NCI-H2171 (cell line): ENCODE data around the gene FAM180A.
"Not testable (repeated sequence)": the region's sequence is repeated elsewhere in the genome, so short reads cannot be mapped to it uniquely, and the experiment has no call there.

Experiments used
- DNase-seq: peaks from one replicate; lab custom pipeline; 2025; lab: John Stamatoyannopoulos, UW

The FAM180A gene

DNA sequence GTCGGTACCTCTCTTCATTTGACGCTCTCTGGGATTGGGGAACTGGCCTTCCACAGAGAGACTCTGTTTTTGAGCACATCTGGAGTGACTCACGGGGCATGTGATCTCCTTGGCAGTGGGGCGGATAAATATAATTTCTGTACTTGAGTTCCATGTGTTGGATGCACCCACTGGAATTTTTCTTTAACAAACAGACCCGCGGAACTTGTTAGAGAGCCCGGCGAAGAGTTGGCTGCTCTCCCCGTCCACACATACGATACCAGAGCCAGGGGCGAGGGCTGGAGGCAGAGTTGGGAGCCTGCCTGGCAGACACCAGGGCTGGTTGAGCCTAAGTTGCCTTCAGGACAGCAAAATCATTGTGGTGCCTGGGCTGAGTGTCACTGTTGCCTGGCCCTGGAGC is at the start of gene FAM180A:
Gene FAM180A, minus strand, starts transcription at position 44 of the 400 bp plus-strand sequence. CDS start 233 bp downstream, outside the sequence.
- no peak for DNase-seq

DNA sequence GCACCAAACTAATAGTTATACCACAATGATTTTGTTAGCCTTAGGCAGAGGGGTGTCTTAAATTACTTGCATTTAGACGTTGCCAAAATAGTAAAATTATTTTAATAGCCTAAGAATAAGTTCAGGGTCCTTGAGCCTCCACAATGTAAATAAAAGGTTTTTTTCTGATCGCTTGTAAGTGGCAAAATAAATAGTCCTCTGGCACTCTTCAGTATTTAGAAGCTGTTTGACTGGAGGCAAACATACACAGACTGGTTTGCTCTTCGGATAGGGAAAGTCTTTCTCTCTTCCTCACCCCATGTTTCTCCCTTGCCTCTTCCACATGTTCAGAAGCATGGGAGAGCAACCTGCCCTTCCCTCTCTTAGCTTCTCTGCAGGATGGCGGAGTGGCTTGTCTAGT is 49.5 kb upstream of the FAM180A start:
- DNase-seq, result no peak

DNA sequence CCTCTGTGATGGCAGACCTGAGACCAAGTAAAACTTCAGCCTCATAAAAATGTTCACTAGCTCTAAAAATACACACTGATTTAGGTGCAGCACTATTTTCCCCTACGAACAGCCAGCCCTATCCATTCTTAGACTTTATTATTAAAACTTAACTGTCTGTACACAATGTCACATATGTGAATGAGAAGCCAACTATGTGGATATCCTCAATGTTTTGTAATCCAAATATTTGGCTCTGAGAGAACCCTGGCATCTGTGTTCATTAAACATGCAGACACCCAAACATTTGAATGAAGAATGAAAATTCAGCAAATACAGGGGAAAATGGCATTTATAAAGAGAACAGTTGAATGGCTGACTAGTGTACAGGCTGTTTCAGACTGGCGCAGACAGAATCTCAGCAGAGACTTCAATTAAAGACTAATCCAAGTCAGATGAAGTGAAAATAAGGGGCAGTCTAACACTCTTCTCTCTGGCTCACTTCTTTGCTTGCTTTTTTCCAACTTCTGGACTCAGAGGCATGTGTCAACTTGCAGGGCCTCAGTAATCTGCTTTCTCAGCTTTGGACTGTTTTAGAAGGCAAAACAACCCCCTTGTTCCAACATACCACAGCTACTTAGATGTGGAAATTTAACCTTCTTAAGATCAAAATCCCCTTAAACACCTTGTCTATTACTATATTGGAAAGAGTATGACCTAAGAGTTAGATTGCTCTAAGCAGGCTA is 47.4 kb upstream of the FAM180A start:
- DNase-seq, result no peak

DNA sequence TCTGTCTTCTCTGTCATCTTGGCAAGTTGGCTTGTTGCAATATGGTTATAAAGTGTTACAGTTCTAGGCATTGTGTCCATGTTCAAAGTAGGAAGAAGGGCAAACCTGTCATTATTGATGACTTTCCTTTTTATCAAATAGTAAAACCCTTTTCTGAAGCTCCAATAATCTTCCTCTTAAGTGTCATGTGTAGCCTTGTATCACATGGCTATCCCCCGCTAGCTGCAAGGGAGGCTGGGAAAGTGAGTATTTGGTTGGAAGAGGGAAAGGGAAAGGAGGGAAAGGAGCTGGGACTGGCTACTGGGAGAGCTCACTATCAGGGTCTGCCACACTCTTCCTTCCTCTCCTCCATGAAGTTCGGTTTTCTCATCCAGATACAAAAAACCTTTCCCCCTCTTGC is 45.2 kb upstream of the FAM180A start:
- DNase-seq, result no peak

DNA sequence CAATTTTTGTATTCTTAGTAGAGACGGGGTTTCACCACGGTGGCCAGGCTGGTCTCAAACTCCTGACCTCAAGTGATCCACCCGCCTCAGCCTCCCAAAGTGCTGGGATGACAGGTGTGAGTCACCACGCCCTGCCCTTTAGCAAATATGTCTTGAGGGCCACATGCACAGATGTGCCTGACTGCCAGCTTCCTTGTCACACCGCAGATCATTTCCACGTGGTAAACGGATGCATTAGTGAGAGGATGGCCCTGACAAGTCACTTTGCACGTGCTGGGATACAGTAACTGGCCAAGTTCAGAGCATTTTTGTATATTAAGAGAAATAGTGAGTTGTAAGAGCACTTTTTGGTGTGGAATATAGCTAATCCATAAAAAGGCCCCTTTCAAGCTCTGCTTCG is 44.3 kb upstream of the FAM180A start:
- DNase-seq, result no peak

DNA sequence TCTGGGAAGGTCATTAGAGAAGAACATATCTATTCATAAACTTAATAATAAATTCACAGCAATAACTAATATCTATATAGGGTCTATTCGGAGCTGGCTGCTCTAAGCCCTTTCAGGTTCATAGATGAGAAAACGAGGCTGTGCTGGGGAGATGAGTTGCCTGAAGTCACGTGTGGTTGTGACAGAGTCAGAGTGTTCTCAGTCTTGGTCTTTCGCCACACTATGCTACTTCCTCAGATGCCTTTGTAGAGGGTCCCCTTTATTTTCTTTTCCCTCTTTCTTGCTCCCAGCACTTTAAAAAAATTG is 43.7 kb upstream of the FAM180A start:
- DNase-seq, result no peak

DNA sequence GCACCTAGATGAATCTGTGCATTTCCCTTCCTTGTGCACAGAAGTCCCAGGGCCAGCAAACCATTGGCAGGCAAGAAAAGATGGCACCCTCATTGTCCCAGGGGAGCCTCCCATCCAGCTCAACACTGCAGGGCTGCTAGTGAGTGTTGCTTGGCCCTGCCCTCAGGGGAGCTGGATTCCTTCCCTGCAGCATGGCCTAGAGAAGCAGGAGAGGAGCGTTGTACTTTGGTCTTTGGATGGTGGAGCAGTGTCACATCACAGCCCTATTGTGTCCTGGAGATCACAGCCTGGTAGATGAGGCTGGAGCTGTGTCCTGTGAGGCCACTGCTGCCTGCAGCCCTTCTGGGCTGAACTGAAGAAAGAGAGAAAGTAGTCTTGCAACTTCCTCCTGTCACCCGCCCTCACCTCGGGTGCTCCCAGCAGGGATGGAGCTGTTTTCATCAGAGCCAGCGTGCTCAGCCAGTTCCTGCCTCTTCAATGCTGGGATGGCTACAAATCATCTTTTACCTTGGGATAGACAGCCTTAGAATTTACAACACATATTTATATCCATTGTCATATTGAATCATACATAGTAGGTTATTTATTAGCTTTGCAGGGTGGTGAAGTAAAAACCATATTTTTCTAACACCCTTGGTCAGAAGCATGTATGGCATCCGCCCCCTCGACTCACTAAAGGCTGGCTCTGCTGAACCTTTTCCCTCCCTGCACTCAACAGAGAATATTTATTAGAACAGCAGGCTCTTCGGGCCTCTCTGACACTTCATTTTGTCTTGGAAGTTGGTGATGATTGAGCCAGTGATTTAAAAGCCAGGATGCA is 43.1 kb upstream of the FAM180A start:
- no peak for DNase-seq

DNA sequence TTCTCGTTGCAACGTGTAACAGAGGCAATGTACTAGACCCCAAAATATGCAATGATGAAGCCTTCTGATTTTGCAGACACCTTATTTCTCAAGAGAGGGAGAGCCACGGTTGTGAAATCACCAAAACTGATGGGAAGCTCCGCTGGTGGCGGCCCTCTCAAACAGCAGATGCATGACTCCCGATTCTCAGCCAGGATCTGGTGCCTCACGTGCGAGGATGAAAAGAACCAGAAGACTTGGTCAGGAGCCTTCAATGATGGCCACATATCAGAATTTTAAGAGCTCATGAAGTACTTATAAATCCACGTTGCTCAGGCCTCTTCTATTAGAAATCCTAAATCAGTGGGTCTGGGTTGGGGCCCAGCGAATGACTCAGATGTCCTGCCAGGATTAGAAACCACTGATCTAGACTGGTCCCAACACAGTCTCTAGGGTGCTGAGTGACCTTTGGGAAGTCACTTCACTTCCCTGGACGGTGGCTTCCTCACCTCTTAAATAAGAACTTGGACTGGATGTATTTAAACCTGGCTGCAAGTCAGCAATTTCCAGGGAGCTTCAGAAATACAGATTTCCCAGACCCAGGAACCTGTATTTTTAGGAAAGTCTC is 41.9 kb upstream of the FAM180A start:
- no peak for DNase-seq

DNA sequence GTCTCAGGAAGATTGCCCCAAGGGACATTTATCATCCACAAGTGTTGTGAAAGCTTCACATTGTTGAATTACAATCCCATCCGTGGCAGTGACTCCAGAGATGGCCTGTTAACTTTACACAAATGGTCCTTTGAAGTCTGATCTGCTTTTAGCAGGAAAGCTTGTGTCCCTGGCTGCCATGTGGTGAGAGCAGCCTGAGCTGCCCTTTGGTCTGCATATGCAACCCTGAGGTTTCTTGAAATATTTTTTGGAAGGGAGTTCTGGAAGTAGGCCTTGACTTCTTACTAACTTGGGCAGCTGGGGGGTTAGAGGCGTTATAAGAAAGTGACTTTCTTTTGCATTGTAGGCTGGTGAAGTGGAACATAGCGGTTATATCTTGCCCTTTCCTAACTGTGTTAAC is 41.3 kb upstream of the FAM180A start:
- no peak for DNase-seq

DNA sequence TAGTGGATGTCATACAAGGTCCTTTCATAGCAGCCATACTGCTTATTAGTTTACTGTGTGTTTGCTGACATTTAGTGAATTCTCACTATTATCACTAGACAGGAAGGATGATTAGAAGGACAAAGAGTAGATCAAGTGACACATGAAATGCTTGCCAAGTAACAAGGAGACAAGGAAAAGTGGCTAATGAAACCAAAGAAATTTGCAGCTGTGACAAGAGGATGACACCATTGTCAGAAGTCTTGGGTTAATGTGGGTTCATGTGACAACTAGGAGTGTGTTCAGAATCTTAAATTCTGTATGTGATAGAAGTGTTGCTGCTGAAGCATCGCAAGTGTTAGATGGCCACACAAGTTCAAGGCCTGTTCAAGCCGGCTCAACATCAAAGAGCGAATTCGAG is 40.8 kb upstream of the FAM180A start:
- no peak for DNase-seq

DNA sequence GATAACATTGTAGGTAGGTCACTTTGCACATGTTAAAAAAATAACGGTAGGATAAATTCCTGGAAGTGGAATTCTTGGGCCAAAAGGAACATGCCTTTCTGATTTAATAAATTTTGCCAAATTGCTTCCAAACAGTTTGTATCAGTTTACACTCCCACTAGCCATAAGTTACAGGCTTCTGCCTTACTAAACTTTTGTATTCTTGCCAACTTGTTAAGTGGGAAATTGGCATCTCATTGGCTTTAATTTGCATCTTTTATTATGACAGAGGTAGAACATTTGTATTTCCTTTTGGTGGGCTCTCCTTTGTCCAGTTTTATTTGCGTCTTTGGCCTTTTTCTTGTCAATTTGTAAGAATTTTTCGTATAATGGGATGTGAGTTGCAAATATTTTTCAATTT is 38.3 kb upstream of the FAM180A start:
- DNase-seq, result no peak

DNA sequence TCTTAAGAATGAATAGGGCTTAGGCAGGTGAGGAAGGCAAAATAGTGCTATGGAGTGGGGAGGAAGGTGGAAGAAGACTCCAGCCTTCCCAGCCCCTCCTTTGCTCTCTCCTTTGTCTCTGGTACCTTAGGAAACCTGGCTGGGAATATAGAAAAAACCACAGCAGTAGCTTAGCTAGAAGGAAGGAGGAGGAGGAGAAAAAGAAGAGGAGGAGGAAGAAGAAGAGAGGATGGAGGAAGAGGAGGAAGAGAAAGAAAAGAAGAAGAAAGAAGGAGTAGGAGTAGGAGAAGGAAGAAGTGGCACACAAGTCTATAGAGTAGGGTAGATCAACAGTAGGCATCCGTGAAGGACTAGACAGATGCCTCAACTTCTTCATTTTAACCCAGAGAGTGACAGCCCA is 36.5 kb upstream of the FAM180A start:
- no peak for DNase-seq

DNA sequence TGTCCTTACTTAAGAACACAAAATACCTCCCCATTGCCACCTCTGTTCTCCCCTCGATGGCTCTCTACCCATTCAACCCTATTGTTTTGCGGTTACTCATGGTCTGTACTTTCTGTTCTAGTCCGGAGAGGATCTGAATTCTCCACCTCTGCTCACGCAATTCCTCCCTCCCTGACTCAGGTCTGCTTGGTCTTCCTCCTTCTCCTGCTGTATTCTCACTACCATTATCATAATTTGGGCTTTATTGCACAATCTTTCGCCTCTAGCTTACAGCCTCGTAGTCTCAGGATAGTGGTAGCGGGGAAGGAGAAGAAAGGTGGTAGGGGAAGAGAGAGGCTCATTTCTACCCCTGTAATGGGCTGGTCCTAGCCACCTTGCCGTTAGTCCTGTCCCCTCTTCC is 35.4 kb upstream of the FAM180A start:
- DNase-seq, result no peak

DNA sequence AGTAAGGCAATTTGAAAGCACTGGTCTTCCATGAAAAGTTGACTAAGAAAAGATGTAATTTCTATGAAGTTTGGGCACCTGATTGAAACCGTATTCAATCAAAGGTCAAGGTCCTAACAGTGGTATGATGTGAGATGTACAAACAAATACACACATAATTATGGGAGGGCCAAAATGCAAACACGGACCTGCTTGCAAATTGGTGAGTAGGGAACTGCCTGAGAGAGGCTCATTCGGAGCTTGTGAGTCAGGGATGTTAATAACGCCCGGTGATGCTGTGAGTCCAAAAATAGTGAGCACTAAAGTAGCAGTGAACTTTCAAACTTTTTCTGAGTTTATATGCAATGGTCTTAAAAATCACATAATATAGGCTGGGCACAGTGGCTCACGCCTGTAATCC is 34.2 kb upstream of the FAM180A start:
- no peak for DNase-seq

DNA sequence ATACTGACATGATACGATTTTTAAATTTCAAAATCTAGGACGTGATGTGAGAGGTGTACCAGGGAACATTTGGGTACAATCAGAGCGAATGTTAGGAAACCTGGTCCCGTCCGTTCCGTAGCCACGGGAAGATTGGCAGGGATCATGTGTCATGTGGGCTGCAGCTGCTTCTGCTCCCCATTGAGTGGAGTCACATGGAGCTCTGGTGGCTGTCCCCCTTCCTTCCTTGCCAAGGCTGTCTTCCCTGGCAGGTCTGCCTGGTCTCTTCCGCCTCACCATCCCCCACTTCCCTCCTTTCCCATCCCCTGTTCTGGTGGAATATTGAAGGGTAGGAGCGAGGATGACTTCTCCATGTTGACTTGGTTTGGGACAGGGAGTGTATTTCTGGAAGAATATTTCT is 33.8 kb upstream of the FAM180A start:
- no peak for DNase-seq

DNA sequence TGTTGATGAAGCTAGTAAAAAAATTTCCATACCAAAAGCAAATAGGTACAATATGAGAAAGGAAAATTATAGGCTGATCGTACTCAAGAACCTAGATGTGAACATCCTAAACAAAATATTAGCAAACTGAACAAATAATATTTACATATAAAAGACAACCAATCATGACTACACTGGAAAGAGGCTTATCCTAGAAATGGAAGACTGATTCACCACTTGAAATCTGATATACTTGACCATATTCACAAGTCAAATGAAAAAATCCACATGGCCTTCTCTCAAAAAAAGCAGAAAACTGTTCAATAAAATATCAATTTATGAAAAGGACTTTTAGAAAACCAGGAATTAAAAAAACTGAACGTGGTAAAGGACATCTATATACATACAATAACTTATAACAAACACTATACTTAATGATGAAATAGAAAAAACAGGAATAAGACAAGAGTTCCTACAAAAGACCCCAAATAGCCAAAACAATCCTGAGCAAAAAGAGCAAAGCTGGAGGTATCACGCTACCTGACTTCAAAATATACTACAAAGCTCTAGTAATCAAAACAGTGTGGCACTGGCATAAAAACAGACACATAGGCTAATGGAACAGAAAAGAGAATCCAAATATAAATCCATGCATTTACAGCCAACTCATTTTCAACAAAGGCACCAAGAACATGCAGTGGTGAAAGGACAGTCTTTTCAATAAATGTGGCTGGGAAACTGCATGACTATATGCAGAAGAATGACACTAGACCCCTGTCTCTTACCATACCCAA is 29.2 kb upstream of the FAM180A start:
- no peak for DNase-seq

DNA sequence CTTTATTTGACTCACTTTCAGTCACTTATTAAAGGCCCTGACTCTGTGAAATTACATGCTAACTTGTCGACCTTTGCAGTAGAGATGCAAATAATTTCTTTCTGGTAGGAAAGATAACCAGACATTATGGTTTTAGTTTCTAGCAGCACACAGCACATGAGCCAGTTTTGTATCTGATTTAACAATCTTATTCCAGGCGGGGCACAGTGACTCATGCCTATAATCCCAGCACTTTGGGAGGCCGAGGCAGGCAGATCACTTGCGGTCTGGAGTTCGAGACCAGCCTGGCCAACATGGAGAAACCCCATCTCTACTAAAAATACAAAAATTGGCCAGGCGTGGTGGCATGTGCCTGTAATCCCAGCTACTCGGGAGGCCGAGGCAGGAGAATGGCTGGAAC is 27.3 kb upstream of the FAM180A start:
- DNase-seq, result not testable (repeated sequence)

DNA sequence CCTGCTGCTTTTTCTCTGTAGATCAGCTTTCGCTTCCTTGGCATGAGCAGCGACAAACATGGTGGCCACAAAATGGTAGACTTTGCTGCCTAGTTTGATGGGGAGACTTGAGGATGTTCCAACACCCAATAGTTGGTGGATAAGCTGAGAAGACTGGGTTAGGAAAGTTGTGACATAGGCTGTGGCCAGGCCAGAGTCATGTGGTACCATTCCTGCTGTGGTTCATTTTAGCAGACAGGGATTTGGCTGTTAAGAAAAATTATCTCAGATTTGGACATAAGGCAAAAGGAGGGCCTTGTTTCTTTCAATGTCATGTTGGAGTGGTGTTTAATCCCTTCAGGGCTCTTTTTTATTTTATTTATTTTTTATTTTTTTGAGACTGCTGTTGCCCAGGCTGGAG is 26.6 kb upstream of the FAM180A start:
- no peak for DNase-seq

DNA sequence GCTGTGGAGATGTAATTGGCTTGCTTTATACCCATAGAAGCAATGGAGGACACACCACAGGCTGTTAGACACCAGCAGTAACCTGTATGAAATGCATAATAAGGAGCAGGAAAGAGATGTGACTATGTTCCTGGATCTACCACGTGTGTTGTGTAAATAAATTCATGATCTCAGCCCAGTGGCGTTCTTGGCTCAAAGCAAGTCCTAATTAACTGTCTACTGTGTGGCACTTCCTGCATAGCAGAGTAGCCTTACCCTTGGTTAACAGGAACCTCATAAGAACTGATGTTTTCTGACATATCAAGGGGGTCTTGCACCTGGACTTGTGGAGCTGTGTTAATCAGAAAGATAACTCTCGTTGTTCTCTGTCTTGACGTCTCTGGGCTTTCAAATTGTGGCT is 25.7 kb upstream of the FAM180A start:
- DNase-seq, result no peak

DNA sequence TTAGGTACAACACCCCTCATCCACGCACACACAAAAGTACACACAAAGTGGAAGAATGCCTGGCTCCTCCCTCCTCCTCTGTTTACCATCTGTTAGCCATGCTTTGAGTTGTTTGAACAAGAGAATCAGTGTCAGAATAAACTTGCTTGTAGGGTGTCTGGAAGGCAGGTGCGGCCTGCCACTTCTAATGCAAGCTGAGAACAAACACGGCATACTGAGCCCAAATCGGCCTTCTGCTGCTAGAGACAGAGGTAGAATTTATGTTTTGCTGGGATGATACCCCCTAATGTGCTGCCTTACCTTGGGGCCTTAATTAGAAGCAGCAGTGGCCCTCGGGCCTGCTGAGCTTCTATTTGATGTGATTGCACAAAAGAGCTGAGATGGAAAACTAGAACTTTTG is 24.9 kb upstream of the FAM180A start:
- DNase-seq, result peak; percentile 76

DNA sequence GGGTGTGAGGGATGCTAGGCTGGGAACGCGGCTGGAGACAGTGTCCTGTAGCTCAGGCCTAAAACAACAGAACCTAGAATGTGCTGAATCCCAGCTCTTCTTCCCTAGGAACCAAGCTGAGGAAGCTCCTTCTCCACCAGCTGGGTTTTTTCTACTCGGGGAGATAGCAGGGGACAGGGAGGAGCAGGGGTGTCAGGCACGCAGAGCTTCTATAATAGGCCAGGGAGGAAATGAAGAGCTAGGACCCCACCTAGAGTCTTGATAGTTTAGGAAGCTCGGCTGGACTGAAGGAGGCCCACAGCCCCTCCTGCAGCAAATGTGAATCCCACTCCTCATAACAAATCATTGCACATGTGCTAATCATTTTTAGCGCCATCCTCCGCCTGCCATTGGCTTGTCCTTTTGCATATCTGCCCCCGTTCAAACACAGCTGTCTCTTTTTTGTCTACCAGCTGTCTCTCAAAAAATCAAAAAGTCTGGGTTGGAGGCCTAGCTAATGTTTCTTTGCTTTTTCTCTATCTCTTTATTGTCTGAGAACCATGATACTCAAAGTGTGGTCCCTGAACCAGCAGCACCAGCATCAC is 24.1 kb upstream of the FAM180A start:
- no peak for DNase-seq

DNA sequence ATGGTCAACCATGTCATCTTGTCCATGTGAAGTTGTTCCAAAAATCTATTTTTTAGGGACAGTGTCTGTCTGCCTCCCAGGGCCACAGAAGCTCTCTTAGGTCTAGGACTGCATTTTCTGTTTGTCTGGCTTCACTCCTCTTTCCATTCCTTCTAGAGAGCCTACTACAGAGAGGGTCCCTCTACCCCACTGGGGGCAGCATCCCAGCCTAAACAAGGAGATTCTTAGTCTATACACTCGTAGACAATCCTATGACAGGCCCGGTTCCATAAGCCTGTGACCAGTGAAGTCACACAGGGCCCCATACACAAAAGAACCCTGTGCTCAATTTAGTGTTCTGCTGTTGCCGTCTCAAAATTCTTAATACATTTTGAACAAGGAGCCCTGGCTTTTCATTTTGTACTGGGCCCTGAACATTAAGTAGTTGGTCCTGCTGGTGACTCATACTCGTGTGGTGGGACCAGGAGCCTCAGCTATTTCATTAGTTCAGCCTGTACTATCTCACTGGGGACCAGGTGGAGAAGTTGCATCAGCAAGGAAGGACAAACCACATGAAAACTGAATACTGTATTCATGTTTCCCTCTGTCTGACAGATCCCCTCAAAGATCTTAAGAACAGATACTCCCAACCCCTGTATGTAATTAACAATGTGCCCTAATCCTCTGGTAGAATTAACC is 23.5 kb upstream of the FAM180A start:
- no peak for DNase-seq
